DOHH2 (cell line): ENCODE results near the gene PRKN.

Experiments
- H3F3A ChIP-seq: fragments of 200-600 bp; sonication (generic), shearing (Covaris generic); 2 replicates; pipeline ENCODE4 v1.6.0; 2016; ENCODE audit warnings: antibody characterized with exemption, mild to moderate bottlenecking; ENCODE audit not compliant: control insufficient read depth, insufficient read depth
- H3K27ac ChIP-seq: fragments of 200-600 bp; sonication (generic); 2 replicates; pipeline ENCODE4 v1.5.1; 2014; ENCODE audit warnings: low read depth, mild to moderate bottlenecking, low read length, moderate library complexity
- H3K27me3 ChIP-seq: fragments of 200-600 bp; sonication (generic); 2 replicates; pipeline ENCODE4 v1.6.1; 2014; ENCODE audit warnings: mild to moderate bottlenecking, low read length, mixed read lengths; ENCODE audit not compliant: control insufficient read depth
- H3K36me3 ChIP-seq: fragments of 200-600 bp; sonication (generic); 2 replicates; pipeline ENCODE4 v1.6.1; 2014; ENCODE audit warnings: mild to moderate bottlenecking, low read length, moderate library complexity, mixed read lengths; ENCODE audit not compliant: control insufficient read depth
- H3K4me1 ChIP-seq: fragments of 200-600 bp; sonication (generic); 2 replicates; pipeline ENCODE4 v1.6.1; 2014; ENCODE audit warnings: mild to moderate bottlenecking, low read length, mixed read lengths; ENCODE audit not compliant: control insufficient read depth
- H3K4me2 ChIP-seq: fragments of 200-600 bp; sonication (generic); 2 replicates; pipeline ENCODE4 v1.6.0; 2014; ENCODE audit warnings: mild to moderate bottlenecking, low read length, moderate library complexity
- H3K4me3 ChIP-seq: fragments of 200-600 bp; sonication (generic); 2 replicates; pipeline ENCODE4 v1.5.1; 2014; ENCODE audit warnings: mild to moderate bottlenecking, low read length, mixed read lengths
- H3K79me2 ChIP-seq: fragments of 200-600 bp; sonication (generic); 2 replicates; pipeline ENCODE4 v1.6.1; 2014; ENCODE audit warnings: mild to moderate bottlenecking, low read length, mixed read lengths; ENCODE audit not compliant: control insufficient read depth
- H3K9me2 ChIP-seq: fragments of 200-600 bp; sonication (generic); replicated peaks from 2 replicates; pipeline ENCODE4 v1.6.1; 2014; ENCODE audit warnings: mild to moderate bottlenecking, low read length, mixed read lengths; ENCODE audit not compliant: control insufficient read depth
- H3K9me3 ChIP-seq: fragments of 200-600 bp; sonication (generic); 2 replicates; pipeline ENCODE4 v1.6.1; 2014; ENCODE audit warnings: antibody characterized with exemption, low read length, mixed read lengths; ENCODE audit not compliant: control insufficient read depth, insufficient read depth
- H4K20me1 ChIP-seq: fragments of 200-600 bp; sonication (generic); 2 replicates; pipeline ENCODE4 v1.6.0; 2014; ENCODE audit warnings: low read depth, mild to moderate bottlenecking, antibody characterized with exemption, low read length, moderate library complexity; ENCODE audit not compliant: control insufficient read depth, insufficient read depth
- EZH2phosphoT487 ChIP-seq: fragments of 200-600 bp; sonication (generic); IDR thresholded peaks from 2 replicates; pipeline ENCODE4 v1.6.1; 2017; ENCODE audit warnings: borderline replicate concordance, mild to moderate bottlenecking, antibody characterized with exemption, low read length, moderate library complexity, mixed read lengths
- TF ChIP-seq, protein P1 (sequence below): fragments of 200-600 bp; sonication (generic); IDR thresholded peaks from one replicate; pipeline ENCODE4 v1.5.1; 2014; ENCODE audit warnings: antibody characterized with exemption, mild to moderate bottlenecking, low read depth, low read length; ENCODE audit not compliant: poor library complexity, severe bottlenecking

PRKN gene

DNA sequence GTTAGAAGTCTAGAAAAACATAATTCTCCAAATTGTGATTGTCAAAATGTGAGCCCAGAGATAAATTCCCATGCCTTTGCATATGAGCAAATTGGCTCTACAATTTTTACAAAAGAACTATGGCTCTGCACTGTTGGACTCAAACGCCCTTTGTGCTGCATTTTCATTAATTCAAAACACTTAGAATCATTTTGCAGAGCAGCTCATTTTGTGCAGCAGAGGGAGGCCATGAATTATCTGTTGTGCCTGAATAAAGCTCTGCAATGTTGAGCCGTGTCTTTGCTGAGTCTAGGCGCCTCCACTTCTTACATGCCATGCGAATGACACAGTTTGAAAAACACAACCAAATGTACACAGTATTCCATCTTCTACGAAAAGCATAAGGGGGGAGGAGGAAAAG lies 230.2 kb downstream of the PRKN start:
- H3K4me3 ChIP-seq, result no peak overlapping the region
- no peak overlapping the region for H3K27ac ChIP-seq
- H3K4me2 ChIP-seq, result no peak overlapping the region
- no peaks in the 10 kb centered on the region for H3K27me3 ChIP-seq
- H4K20me1 ChIP-seq, result no peaks in the 10 kb centered on the region
- H3K9me2 ChIP-seq, result no peaks in the 10 kb centered on the region
- no peaks in the 10 kb centered on the region for H3K79me2 ChIP-seq
- no peaks in the 10 kb centered on the region for H3K36me3 ChIP-seq
- no peak for TF ChIP-seq EZH2phosphoT487
- TF ChIP-seq, protein P1, sequence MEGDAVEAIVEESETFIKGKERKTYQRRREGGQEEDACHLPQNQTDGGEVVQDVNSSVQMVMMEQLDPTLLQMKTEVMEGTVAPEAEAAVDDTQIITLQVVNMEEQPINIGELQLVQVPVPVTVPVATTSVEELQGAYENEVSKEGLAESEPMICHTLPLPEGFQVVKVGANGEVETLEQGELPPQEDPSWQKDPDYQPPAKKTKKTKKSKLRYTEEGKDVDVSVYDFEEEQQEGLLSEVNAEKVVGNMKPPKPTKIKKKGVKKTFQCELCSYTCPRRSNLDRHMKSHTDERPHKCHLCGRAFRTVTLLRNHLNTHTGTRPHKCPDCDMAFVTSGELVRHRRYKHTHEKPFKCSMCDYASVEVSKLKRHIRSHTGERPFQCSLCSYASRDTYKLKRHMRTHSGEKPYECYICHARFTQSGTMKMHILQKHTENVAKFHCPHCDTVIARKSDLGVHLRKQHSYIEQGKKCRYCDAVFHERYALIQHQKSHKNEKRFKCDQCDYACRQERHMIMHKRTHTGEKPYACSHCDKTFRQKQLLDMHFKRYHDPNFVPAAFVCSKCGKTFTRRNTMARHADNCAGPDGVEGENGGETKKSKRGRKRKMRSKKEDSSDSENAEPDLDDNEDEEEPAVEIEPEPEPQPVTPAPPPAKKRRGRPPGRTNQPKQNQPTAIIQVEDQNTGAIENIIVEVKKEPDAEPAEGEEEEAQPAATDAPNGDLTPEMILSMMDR, result no peak
- H3K9me3 ChIP-seq, result no peaks in the 10 kb centered on the region
- no peaks in the 10 kb centered on the region for H3F3A ChIP-seq
- no peaks in the 10 kb centered on the region for H3K4me1 ChIP-seq

DNA sequence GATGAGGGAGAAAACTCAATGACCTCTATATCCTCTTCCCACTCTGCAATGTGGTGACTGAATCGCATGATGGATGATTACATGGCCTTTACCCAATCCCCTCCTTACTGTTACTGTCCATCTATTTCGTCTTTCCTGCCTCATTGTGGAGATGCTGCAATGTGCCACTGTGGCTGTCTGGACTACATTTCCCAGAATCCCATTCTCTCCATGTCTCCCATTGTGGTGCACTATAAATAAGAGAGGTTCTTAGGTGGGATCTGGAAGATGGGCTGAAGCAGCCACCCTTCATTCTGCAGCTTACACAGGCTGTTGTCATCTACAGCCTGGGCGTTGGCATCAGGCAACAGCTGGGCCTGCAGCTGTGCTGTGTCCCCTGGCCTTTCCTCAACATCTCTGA lies 233.6 kb downstream of the PRKN start:
- Histone ChIP-seq H3K4me1 (no peaks in the 10 kb centered on the region), H3K79me2 (no peaks in the 10 kb centered on the region), H3F3A (no peaks in the 10 kb centered on the region), H3K9me2 (no peaks in the 10 kb centered on the region), H4K20me1 (no peaks in the 10 kb centered on the region), H3K4me3 (no peak overlapping the region), H3K4me2 (no peak overlapping the region), H3K27ac (no peak overlapping the region), H3K36me3 (no peaks in the 10 kb centered on the region), H3K9me3 (no peaks in the 10 kb centered on the region; the same call in 1 of the 2 replicates), H3K27me3 (no peaks in the 10 kb centered on the region)
- TF ChIP-seq, protein P1, result no peak
- TF ChIP-seq EZH2phosphoT487, result no peak

GRCh38 chr6:162491637-162492036 lies 235.9 kb downstream of the PRKN start:
- no peaks in the 10 kb centered on the region for H3K36me3 ChIP-seq
- no peak overlapping the region for H3K4me3 ChIP-seq

More at GRCh38 chr6:162491637-162492036, 235.9 kb downstream of the PRKN start:
- Histone ChIP-seq H3K4me2 (no peak overlapping the region), H4K20me1 (no peaks in the 10 kb centered on the region), H3K27me3 (no peaks in the 10 kb centered on the region), H3K4me1 (no peaks in the 10 kb centered on the region), H3K9me3 (no peaks in the 10 kb centered on the region; the same call in 1 of the 2 replicates), H3K27ac (no peak overlapping the region), H3K9me2 (no peaks in the 10 kb centered on the region), H3K79me2 (no peaks in the 10 kb centered on the region), H3F3A (no peaks in the 10 kb centered on the region)
- no peak for TF ChIP-seq EZH2phosphoT487
- TF ChIP-seq, protein P1, result no peak
